ENCODE measurements around the gene RPUSD4. TPM values are rescaled to one million over a fixed set of nuclear protein-coding genes. Genes with fewer than 3 reads are reported as not detected.

RPUSD4 gene
- total RNA-seq, 1 experiment from 2014 or later = 40.1 TPM

- TF ChIP-seq POLR2A (IDR thresholded peaks at IDR 0.05; ENCODE audit: borderline replicate concordance, extremely low read depth, insufficient read depth, insufficient read length) = no peak
Observed at GRCh38 chr11:126214441-126214840, 3.0 kb upstream of the RPUSD4 start (continued).

GRCh38 chr11:126212089-126212660 is 725 bp upstream of the RPUSD4 start:
- Histone ChIP-seq H3K27ac (ENCODE audit: low read depth, low read length) (peak overlapping the region; percentile 7; the same call in 1 of the 2 replicates), H3K4me1 (ENCODE audit: control insufficient read depth in 1 of 2, insufficient read depth in 2 of 2, low read length in 2 of 2) (peaks cover 4 to 14% of the 10 kb centered on the region in 2 experiments; a peak in 3 of 4 replicates), H3K4me2 (ENCODE audit: low read length) (peak overlapping the region; percentile 75), H3K9me3 (ENCODE audit: control insufficient read depth in 1 of 2, insufficient read depth in 1 of 2, low read depth in 1 of 2, low read length in 2 of 2) (no peaks in the 10 kb centered on the region), H3K4me3 (replicated peaks in 1 of 2; ENCODE audit: low read depth in 1 of 2, low read length in 2 of 2) (peak overlapping the region; percentile 73 to 99), H4K20me1 (ENCODE audit: insufficient read depth) (no peaks in the 10 kb centered on the region), H2AFZ (ENCODE audit: low read depth, low read length, poor library complexity, severe bottlenecking) (no peak overlapping the region), H3K9ac (ENCODE audit: low read length) (peak overlapping the region; percentile 69), H3K36me3 (ENCODE audit: control insufficient read depth in 1 of 2, insufficient read depth in 2 of 2, low read length in 2 of 2) (peaks cover 8 to 10% of the 10 kb centered on the region in 2 experiments; a peak in 3 of 4 replicates), H3K27me3 (ENCODE audit: insufficient read depth, low read length) (no peaks in the 10 kb centered on the region), H3K9me2 (ENCODE audit: insufficient read depth) (no peaks in the 10 kb centered on the region), H3K79me2 (ENCODE audit: insufficient read depth, low read length) (peaks cover 77% of the 10 kb centered on the region)
- ChIA-PET RAD21 (ENCODE audit: low non-redundant PET in 1 of 2, low total read pairs in 2 of 2, uncharacterized antibody in 2 of 2, unreplicated experiment in 2 of 2) (no interaction called here), POLR2A (no interaction called here), CTCF (no interaction called here)
- TF ChIP-seq EZH2phosphoT487 (IDR thresholded peaks at IDR 0.05; ENCODE audit: borderline replicate concordance) (no peak), ELF1 (IDR thresholded peaks at IDR 0.05; ENCODE audit: borderline replicate concordance, low read depth) (no peak), FOSL1 (IDR thresholded peaks at IDR 0.05; ENCODE audit: low read depth) (no peak), EGR1 (IDR thresholded peaks at IDR 0.05; ENCODE audit: low read depth) (no peak), TCF7L2 (IDR thresholded peaks at IDR 0.05; ENCODE audit: borderline replicate concordance, extremely low read depth, insufficient read depth, insufficient read length) (no peak), CBX3 (IDR thresholded peaks at IDR 0.05; ENCODE audit: low read depth) (no peak), ZNF274 (IDR thresholded peaks at IDR 0.05; ENCODE audit: low read depth, low read length) (no peak), SRF (IDR thresholded peaks at IDR 0.05; ENCODE audit: low read depth) (no peak), CEBPB (IDR thresholded peaks at IDR 0.05; ENCODE audit: low read depth) (no peak), ZFX (IDR thresholded peaks at IDR 0.05) (no peak), CTCF (IDR thresholded peaks at IDR 0.05 in 2 of 3, conservative IDR thresholded peaks at IDR 0.05 in 1 of 3; ENCODE audit: borderline replicate concordance in 1 of 3, insufficient read depth in 1 of 3, low read depth in 2 of 3, low read length in 2 of 3) (no peak), SIN3A (IDR thresholded peaks at IDR 0.05; ENCODE audit: low read depth) (no peak), POLR2AphosphoS5 (IDR thresholded peaks at IDR 0.05; ENCODE audit: low read depth, low read length) (no peak), RAD21 (IDR thresholded peaks at IDR 0.05; ENCODE audit: low read depth) (no peak)
- TF ChIP-seq, protein P1, sequence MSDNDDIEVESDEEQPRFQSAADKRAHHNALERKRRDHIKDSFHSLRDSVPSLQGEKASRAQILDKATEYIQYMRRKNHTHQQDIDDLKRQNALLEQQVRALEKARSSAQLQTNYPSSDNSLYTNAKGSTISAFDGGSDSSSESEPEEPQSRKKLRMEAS (IDR thresholded peaks at IDR 0.05) = no peak
- TF ChIP-seq, protein P2, sequence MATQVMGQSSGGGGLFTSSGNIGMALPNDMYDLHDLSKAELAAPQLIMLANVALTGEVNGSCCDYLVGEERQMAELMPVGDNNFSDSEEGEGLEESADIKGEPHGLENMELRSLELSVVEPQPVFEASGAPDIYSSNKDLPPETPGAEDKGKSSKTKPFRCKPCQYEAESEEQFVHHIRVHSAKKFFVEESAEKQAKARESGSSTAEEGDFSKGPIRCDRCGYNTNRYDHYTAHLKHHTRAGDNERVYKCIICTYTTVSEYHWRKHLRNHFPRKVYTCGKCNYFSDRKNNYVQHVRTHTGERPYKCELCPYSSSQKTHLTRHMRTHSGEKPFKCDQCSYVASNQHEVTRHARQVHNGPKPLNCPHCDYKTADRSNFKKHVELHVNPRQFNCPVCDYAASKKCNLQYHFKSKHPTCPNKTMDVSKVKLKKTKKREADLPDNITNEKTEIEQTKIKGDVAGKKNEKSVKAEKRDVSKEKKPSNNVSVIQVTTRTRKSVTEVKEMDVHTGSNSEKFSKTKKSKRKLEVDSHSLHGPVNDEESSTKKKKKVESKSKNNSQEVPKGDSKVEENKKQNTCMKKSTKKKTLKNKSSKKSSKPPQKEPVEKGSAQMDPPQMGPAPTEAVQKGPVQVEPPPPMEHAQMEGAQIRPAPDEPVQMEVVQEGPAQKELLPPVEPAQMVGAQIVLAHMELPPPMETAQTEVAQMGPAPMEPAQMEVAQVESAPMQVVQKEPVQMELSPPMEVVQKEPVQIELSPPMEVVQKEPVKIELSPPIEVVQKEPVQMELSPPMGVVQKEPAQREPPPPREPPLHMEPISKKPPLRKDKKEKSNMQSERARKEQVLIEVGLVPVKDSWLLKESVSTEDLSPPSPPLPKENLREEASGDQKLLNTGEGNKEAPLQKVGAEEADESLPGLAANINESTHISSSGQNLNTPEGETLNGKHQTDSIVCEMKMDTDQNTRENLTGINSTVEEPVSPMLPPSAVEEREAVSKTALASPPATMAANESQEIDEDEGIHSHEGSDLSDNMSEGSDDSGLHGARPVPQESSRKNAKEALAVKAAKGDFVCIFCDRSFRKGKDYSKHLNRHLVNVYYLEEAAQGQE (IDR thresholded peaks at IDR 0.05; ENCODE audit: low read depth) = no peak
- TSS peak; percentile 69 for BruUV-seq (replicated peaks)
- no peak for DNase-seq (ENCODE audit: low read depth, low spot score)
- ATAC-seq = no peak
- intact Hi-C loops (cut with micrococcal nuclease) = no loop called here

All from HCT116 (cell line).